SK-N-SH (cell line): ENCODE measurements around the gene PRDM11. TPM values are rescaled to one million over a fixed set of nuclear protein-coding genes. Genes with fewer than 3 reads are reported as not detected.

ENCODE experiments used
- CTCF ChIA-PET: fragments of 300-600, 350-600 bp; formaldehyde crosslinking; extraction: SDS; loops from one replicate; lab custom pipeline; 2021; lab: Yijun Ruan, JAX
- POLR2A ChIA-PET: fragments of 350-600 bp; sonication (Branson Sonifier 250); formaldehyde crosslinking; extraction: SDS; loops from one replicate; lab custom pipeline; 2020; ENCODE audit warnings: antibody characterized with exemption, inconsistent platforms; lab: Yijun Ruan, JAX
- DNase-seq: peaks from one replicate; pipeline ENCODE4 v3.0.0; 2012
- H2AFZ ChIP-seq: fragments of 200-600 bp; sonication (generic); 2 replicates; pipeline ENCODE4 v1.8.1; 2016; ENCODE audit warnings: antibody characterized with exemption, mild to moderate bottlenecking, low read depth
- H3F3A ChIP-seq: fragments of 200-600 bp; sonication (generic); replicated peaks from 2 replicates; pipeline ENCODE3; 2016; ENCODE audit warnings: antibody characterized with exemption, mild to moderate bottlenecking; ENCODE audit not compliant: insufficient read depth
- H3K27ac ChIP-seq, 2 experiments: fragments of 200-500 bp in 1 of 2; fragments of 200-600 bp in 1 of 2; sonication (Bioruptor generic) in 1 of 2; sonication (generic), shearing (Covaris generic) in 1 of 2; 2 replicates each; pipeline versions ENCODE4 v1.5.1 to v1.6.1; 2014 to 2016; ENCODE audit warnings: low read depth in 2 of 2, inconsistent platforms in 1 of 2, low read length in 1 of 2, mild to moderate bottlenecking in 1 of 2, mixed read lengths in 1 of 2
- H3K27me3 ChIP-seq: fragments of 200-600 bp; sonication (generic), shearing (Covaris generic); 2 replicates; pipeline ENCODE4 v1.6.1; 2016; ENCODE audit warnings: mixed run types; ENCODE audit not compliant: insufficient read depth
- H3K36me3 ChIP-seq, 2 experiments: fragments of 200-500 bp in 1 of 2; fragments of 200-600 bp in 1 of 2; sonication (Bioruptor generic) in 1 of 2; sonication (generic) in 1 of 2; replicated peaks in 1 of 2; 2 replicates each; pipeline versions ENCODE3 to v1.5.1; 2014 to 2016; ENCODE audit warnings: low read length in 1 of 2, mild to moderate bottlenecking in 1 of 2; ENCODE audit not compliant: insufficient read depth in 2 of 2, control insufficient read depth in 1 of 2
- H3K4me1 ChIP-seq, 2 experiments: fragments of 200-500 bp in 1 of 2; fragments of 200-600 bp in 1 of 2; sonication (Bioruptor generic) in 1 of 2; sonication (generic), shearing (Covaris generic) in 1 of 2; 2 replicates each; pipeline versions ENCODE4 v1.5.1 to v1.6.1; 2014 to 2016; ENCODE audit warnings: low read depth in 1 of 2, low read length in 1 of 2, mixed run types in 1 of 2; ENCODE audit not compliant: insufficient read depth in 2 of 2, control insufficient read depth in 1 of 2
- H3K4me2 ChIP-seq: fragments of 200-600 bp; sonication (generic), shearing (Covaris generic); 2 replicates; pipeline ENCODE4 v1.6.1; 2017; ENCODE audit warnings: mixed run types
- H3K4me3 ChIP-seq, 2 experiments: fragments of 200-500 bp in 1 of 2; fragments of 200-600 bp in 1 of 2; sonication (Bioruptor generic) in 1 of 2; sonication (generic), shearing (Covaris generic) in 1 of 2; 2 replicates each; pipeline versions ENCODE4 v1.5.1 to v1.8.1; 2014 to 2016; ENCODE audit warnings: low read depth in 2 of 2, inconsistent platforms in 1 of 2, low read length in 1 of 2, mild to moderate bottlenecking in 1 of 2, mixed read lengths in 1 of 2, moderate library complexity in 1 of 2
- H3K79me2 ChIP-seq: fragments of 200-600 bp; sonication (generic); 2 replicates; pipeline ENCODE4 v1.8.1; 2017; ENCODE audit warnings: mild to moderate bottlenecking; ENCODE audit not compliant: insufficient read depth
- H3K9ac ChIP-seq: fragments of 200-600 bp; sonication (generic); 2 replicates; pipeline ENCODE4 v1.6.1; 2017; ENCODE audit warnings: mixed run types
- H3K9me2 ChIP-seq: fragments of 200-600 bp; sonication (generic); 2 replicates; pipeline ENCODE4 v1.6.1; 2017; ENCODE audit warnings: mixed run types
- H3K9me3 ChIP-seq: fragments of 200-600 bp; sonication (generic); 2 replicates; pipeline ENCODE4 v1.6.1; 2017; ENCODE audit warnings: mixed run types, mild to moderate bottlenecking, moderate library complexity
- H4K20me1 ChIP-seq: fragments of 200-600 bp; sonication (generic); 2 replicates; pipeline ENCODE4 v1.6.1; 2017; ENCODE audit warnings: mild to moderate bottlenecking, mixed run types; ENCODE audit not compliant: insufficient read depth
- CHD2 ChIP-seq: fragments of 150-350 bp; IDR thresholded peaks from 2 replicates; pipeline ENCODE4 v1.6.1; 2018; ENCODE audit warnings: low read length; ENCODE audit not compliant: partially characterized antibody
- ELF1 ChIP-seq: IDR thresholded peaks from 2 replicates; pipeline ENCODE4 v1.4.0; 2012
- EP300 ChIP-seq, 2 experiments: IDR thresholded peaks; 2 replicates each; pipeline versions ENCODE4 v1.4.0 to v1.6.1; 2012; ENCODE audit warnings: borderline replicate concordance in 1 of 2, low read depth in 1 of 2, low read length in 1 of 2
- EZH2phosphoT487 ChIP-seq: fragments of 200-600 bp; sonication (generic); IDR thresholded peaks from 2 replicates; pipeline ENCODE4 v1.6.1; 2017; ENCODE audit warnings: low read depth, mixed run types, mild to moderate bottlenecking, antibody characterized with exemption, moderate library complexity, borderline replicate concordance
- GABPA ChIP-seq: IDR thresholded peaks from 2 replicates; pipeline ENCODE4 v1.4.0; 2012; ENCODE audit warnings: low read depth, mild to moderate bottlenecking
- GATA2 ChIP-seq: sonication (generic); formaldehyde crosslinking; IDR thresholded peaks from 2 replicates; pipeline ENCODE4 v1.5.0; 2020; ENCODE audit warnings: mild to moderate bottlenecking, missing genetic modification reagents
- RAD21 ChIP-seq: IDR thresholded peaks from 2 replicates; pipeline ENCODE4 v1.6.1; 2012; ENCODE audit warnings: mild to moderate bottlenecking, low read length
- RCOR1 ChIP-seq: fragments of 150-350 bp; IDR thresholded peaks from 2 replicates; pipeline ENCODE4 v1.6.1; 2017; ENCODE audit warnings: antibody characterized with exemption, low read length
- REST ChIP-seq: IDR thresholded peaks from 2 replicates; pipeline ENCODE4 v1.6.1; 2012; ENCODE audit warnings: mild to moderate bottlenecking, low read depth, low read length, moderate library complexity
- RFX5 ChIP-seq: IDR thresholded peaks from 2 replicates; pipeline ENCODE4 v1.6.1; 2012; ENCODE audit warnings: mild to moderate bottlenecking, improper control_type of control experiment, low read length
- RXRA ChIP-seq: IDR thresholded peaks from 2 replicates; pipeline ENCODE4 v1.4.0; 2012; ENCODE audit warnings: low read depth, mild to moderate bottlenecking, borderline replicate concordance
- SIN3A ChIP-seq: IDR thresholded peaks from 2 replicates; pipeline ENCODE4 v1.6.1; 2012; ENCODE audit warnings: low read depth, mild to moderate bottlenecking, low read length, moderate library complexity, borderline replicate concordance
- USF2 ChIP-seq: fragments of 150-350 bp; IDR thresholded peaks from 2 replicates; pipeline ENCODE4 v1.6.1; 2017; ENCODE audit warnings: antibody characterized with exemption, low read length, low read depth, borderline replicate concordance
- WGBS: methylation state at CpG from one replicate; pipeline ENCODE4 v1.1.6; 2017; ENCODE audit warnings: low lambda C conversion rate; 5-methylcytosine and 5-hydroxymethylcytosine counted together
- polyA plus RNA-seq, 3 experiments: library from polyadenylated mRNA; depleted of rRNA; stranded (reverse); fragments of >200 nt; gene quantifications; 2 replicates each; pipeline ENCODE4 v1.2.3, GENCODE V29; 2012
- TF ChIP-seq, protein P1 (sequence below): IDR thresholded peaks from 2 replicates; pipeline ENCODE4 v1.4.0; 2012; ENCODE audit warnings: low read depth, borderline replicate concordance

Gene PRDM11
- polyA plus RNA-seq, 1 of the 3 experiments (the other 2 are of a cell fraction) = 4.5 TPM

GRCh38 chr11:45225961-45226871 is 79.8 kb downstream of the PRDM11 start (continued):
- TF ChIP-seq USF2 (no peak), ELF1 (no peak), RCOR1 (no peak), EP300 (IDR thresholded peaks at IDR 0.05; ENCODE audit: borderline replicate concordance in 1 of 2, low read depth in 1 of 2, low read length in 1 of 2) (no peak), RAD21 (no peak), SIN3A (no peak), EZH2phosphoT487 (no peak)

- H3K36me3 ChIP-seq = peaks cover 0 to 14% of the 10 kb centered on the region in 2 experiments
- no peaks in the 10 kb centered on the region for H3K27me3 ChIP-seq
- no peaks in the 10 kb centered on the region for H3K79me2 ChIP-seq
- no peaks in the 10 kb centered on the region for H3F3A ChIP-seq
- H3K27ac ChIP-seq = no peak overlapping the region
- H4K20me1 ChIP-seq = no peaks in the 10 kb centered on the region
- no peak overlapping the region for H2AFZ ChIP-seq
- 88% methylated on average over 10 of the region's 21 CpGs for WGBS
- ChIA-PET POLR2A (no interaction called here), CTCF (interaction anchor here (1.1 to 1.3 kb wide), 2 partner anchors 13 to 116 kb away, joined by 3 to 4 read pairs; no protein-coding TSS in a partner anchor)
- no peak overlapping the region for H3K9ac ChIP-seq
- H3K4me3 ChIP-seq = no peak overlapping the region
- H3K4me1 ChIP-seq = no peaks in the 10 kb centered on the region
- H3K9me3 ChIP-seq = no peaks in the 10 kb centered on the region
- DNase-seq = no peak
- TF ChIP-seq GATA2 (CRISPR knock-in tag) (no peak), RFX5 (no peak), GABPA (no peak), RXRA (no peak), REST (no peak), USF2 (no peak), CHD2 (no peak)
- TF ChIP-seq, protein P1, sequence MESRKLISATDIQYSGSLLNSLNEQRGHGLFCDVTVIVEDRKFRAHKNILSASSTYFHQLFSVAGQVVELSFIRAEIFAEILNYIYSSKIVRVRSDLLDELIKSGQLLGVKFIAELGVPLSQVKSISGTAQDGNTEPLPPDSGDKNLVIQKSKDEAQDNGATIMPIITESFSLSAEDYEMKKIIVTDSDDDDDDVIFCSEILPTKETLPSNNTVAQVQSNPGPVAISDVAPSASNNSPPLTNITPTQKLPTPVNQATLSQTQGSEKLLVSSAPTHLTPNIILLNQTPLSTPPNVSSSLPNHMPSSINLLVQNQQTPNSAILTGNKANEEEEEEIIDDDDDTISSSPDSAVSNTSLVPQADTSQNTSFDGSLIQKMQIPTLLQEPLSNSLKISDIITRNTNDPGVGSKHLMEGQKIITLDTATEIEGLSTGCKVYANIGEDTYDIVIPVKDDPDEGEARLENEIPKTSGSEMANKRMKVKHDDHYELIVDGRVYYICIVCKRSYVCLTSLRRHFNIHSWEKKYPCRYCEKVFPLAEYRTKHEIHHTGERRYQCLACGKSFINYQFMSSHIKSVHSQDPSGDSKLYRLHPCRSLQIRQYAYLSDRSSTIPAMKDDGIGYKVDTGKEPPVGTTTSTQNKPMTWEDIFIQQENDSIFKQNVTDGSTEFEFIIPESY = no peak
- H3K4me2 ChIP-seq = no peak overlapping the region
- H3K9me2 ChIP-seq = no peaks in the 10 kb centered on the region
These were observed 80.5 kb downstream of the PRDM11 start for GRCh38 chr11:45226901-45227300.
